ENCODE measurements around the gene ZFAND2A. TPM values are rescaled to one million over a fixed set of nuclear protein-coding genes. Genes with fewer than 3 reads are reported as not detected.
"Not testable (repeated sequence)": the region's sequence is repeated elsewhere in the genome, so short reads cannot be mapped to it uniquely, and the experiment has no call there.

The ZFAND2A gene
- total RNA-seq, 6 experiments from 2014 or later, result 24.3 to 43.1 (median 31.8) TPM

DNA sequence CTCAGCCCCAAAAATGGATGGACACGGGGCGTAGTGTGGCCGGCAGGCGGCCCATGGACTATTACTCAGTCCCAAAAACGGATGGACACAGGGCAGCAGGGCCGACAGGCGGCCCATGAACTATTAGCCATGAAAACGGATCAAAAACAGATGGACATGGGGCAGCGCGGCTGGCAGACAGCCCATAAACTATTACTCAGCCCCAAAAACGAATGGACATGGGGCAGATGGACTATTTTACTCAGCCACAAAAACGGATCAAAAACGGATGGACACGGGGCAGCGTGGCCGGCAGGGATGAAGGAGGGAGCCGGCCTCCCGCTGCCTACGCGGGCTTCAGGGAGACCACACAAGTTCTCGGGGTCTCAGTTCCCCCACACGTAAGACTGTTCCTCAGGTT is 39.2 kb downstream of the ZFAND2A start:
- DNase-seq (no peak), ATAC-seq (no peak)
- Histone ChIP-seq H3K4me1 (peaks cover 0 to 6% (median 0%) of the 10 kb centered on the region in 4 donors), H3K9me3 (no peaks in the 10 kb centered on the region), H3K27ac (no peak overlapping the region), H3K36me3 (no peaks in the 10 kb centered on the region), H3K4me3 (no peak overlapping the region), H3K27me3 (no peaks in the 10 kb centered on the region)
- 96% methylated on average over 11 of the region's 22 CpGs for WGBS (ENCODE audit: insufficient coverage, low coverage, low lambda C conversion rate, missing lambda C conversion rate)
- TF ChIP-seq, protein P1, sequence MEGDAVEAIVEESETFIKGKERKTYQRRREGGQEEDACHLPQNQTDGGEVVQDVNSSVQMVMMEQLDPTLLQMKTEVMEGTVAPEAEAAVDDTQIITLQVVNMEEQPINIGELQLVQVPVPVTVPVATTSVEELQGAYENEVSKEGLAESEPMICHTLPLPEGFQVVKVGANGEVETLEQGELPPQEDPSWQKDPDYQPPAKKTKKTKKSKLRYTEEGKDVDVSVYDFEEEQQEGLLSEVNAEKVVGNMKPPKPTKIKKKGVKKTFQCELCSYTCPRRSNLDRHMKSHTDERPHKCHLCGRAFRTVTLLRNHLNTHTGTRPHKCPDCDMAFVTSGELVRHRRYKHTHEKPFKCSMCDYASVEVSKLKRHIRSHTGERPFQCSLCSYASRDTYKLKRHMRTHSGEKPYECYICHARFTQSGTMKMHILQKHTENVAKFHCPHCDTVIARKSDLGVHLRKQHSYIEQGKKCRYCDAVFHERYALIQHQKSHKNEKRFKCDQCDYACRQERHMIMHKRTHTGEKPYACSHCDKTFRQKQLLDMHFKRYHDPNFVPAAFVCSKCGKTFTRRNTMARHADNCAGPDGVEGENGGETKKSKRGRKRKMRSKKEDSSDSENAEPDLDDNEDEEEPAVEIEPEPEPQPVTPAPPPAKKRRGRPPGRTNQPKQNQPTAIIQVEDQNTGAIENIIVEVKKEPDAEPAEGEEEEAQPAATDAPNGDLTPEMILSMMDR (IDR thresholded peaks at IDR 0.05), result no peak
- no peak for TF ChIP-seq POLR2A (IDR thresholded peaks at IDR 0.05)
- intact Hi-C loops (cut with DNase I), result loop anchor here (5.0 kb wide), 2 partner anchors 33 to 38 kb away; partner anchors contain the start of gene GPER1 (in 1 of the 2)

DNA sequence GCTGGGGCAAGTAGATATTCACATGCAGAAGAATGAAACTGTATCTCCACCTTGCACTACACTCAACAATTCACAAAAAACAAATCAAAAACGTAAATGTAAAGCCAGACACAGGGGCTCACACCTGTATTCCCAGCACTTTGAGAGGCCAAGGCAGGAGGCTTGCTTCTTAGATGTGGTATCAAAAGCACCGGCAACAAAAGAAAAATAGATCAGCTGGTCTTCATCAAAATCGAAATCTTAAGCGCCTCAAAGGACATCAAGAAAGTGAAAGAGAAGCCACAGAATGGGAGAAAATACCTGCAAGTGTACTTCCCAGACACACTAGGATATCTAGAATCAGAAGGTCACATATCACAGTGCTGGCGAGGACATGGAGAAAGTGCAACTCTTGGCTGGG is 40.8 kb downstream of the ZFAND2A start:
- 82% methylated on average over 5 of the region's 5 CpGs for WGBS (ENCODE audit: insufficient coverage, low coverage, low lambda C conversion rate, missing lambda C conversion rate)
- H3K4me1 ChIP-seq, result peaks cover 0 to 5% (median 0%) of the 10 kb centered on the region in 4 donors
- ATAC-seq (no peak), DNase-seq (no peak)
- no peak for TF ChIP-seq POLR2A (IDR thresholded peaks at IDR 0.05)
- TF ChIP-seq, protein P1 (IDR thresholded peaks at IDR 0.05), result no peak
- H3K27ac ChIP-seq, result no peak overlapping the region
- H3K36me3 ChIP-seq, result no peaks in the 10 kb centered on the region
- no peak overlapping the region for H3K4me3 ChIP-seq
- no peaks in the 10 kb centered on the region for H3K27me3 ChIP-seq
- intact Hi-C loops (cut with DNase I), result no loop called here
- H3K9me3 ChIP-seq, result no peaks in the 10 kb centered on the region

DNA sequence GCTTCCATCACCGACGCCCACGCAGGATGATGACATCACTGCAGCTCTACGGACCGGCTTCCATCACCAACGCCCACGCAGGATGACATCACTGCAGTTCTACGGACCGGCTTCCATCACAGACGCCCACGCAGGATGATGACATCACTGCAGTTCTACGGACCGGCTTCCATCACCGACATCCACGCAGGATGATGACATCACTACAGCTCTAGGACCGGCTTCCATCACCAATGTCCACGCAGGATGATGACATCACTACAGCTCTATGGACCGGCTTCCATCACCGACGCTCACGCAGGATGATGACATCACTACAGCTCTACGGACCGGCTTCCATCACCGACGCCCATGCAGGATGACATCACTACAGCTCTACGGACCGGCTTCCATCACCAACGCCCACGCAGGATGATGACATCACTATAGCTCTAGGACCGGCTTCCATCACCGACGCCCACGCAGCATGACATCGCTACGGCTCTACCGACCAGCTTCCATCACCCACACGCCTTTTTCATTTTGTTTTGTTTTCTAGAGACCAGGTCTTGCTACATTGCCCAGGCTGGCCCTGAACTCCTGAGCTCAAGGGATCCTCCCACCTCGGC is 42.6 kb downstream of the ZFAND2A start:
- ATAC-seq, result no peak

DNA sequence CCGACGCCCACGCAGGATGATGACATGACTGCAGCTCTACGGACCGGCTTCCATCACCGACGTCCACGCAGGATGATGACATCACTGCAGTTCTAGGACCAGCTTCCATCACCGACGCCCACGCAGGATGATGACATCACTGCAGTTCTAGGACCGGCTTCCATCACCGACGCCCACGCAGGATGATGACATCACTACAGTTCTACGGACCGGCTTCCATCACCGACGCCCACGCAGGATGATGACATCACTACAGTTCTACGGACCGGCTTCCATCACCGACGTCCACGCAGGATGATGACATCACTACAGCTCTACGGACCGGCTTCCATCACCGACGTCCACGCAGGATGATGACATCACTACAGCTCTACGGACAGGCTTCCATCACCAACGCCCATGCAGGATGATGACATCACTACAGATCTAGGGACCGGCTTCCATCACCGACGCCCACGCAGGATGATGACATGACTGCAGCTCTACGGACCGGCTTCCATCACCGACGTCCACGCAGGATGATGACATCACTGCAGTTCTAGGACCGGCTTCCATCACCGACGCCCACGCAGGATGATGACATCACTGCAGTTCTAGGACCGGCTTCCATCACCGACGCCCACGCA is 43.5 kb downstream of the ZFAND2A start:
- H3K4me3 ChIP-seq; ATAC-seq; H3K4me1 ChIP-seq; H3K27ac ChIP-seq; intact Hi-C loops (cut with DNase I); H3K27me3 ChIP-seq; H3K36me3 ChIP-seq; H3K9me3 ChIP-seq; DNase-seq: not testable (repeated sequence)
- WGBS (ENCODE audit: insufficient coverage, low coverage, low lambda C conversion rate, missing lambda C conversion rate), result 97% methylated on average over 5 of the region's 49 CpGs

More for the DNA sequence above, 42.6 kb downstream of the ZFAND2A start:
- no peaks in the 10 kb centered on the region for H3K4me1 ChIP-seq
- no peak overlapping the region for H3K27ac ChIP-seq
- 90% methylated on average over 26 of the region's 38 CpGs for WGBS (ENCODE audit: insufficient coverage, low coverage, low lambda C conversion rate, missing lambda C conversion rate)
- no peak overlapping the region for H3K4me3 ChIP-seq
- H3K36me3 ChIP-seq, result no peaks in the 10 kb centered on the region
- TF ChIP-seq, protein P1 (IDR thresholded peaks at IDR 0.05), result no peak
- TF ChIP-seq POLR2A (IDR thresholded peaks at IDR 0.05), result no peak
- intact Hi-C loops (cut with DNase I), result no loop called here
- no peaks in the 10 kb centered on the region for H3K9me3 ChIP-seq
- no peak for DNase-seq
- H3K27me3 ChIP-seq, result no peaks in the 10 kb centered on the region

DNA sequence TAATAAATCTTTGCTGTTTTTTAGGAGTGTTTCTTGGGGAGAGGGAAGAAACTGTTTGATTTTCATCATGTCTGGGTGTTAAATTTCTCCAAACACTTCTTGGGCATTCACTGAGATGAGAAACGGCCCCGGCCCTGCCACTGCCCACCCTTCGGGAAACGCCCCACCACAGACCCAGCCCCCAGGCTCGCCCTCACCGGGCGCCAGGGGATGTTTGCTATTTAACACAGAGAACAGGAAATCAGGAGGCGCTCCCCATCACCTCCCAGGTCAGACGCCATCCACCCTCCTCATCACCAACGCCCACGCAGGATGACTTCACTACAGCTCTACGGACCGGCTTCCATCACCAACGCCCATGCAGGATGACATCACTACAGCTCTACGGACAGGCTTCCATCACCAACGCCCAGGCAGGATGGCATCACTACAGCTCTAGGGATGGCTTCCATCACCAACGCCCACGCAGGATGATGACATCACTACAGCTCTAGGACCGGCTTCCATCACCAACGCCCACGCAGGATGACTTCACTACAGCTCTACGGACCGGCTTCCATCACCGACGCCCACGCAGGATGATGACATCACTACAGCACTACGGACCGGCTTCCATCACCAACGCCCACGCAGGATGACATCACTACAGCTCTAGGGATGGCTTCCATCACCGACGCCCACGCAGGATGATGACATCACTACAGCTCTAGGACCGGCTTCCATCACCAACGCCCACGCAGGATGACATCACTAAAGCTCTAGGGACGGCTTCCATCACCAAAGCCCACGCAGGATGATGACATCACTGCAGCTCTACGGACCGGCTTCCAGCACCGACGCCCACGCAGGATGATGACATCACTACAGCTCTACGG is 44.6 kb downstream of the ZFAND2A start:
- 94% methylated on average over 20 of the region's 44 CpGs for WGBS (ENCODE audit: insufficient coverage, low coverage, low lambda C conversion rate, missing lambda C conversion rate)
- H3K36me3 ChIP-seq; H3K27ac ChIP-seq; H3K4me3 ChIP-seq; H3K27me3 ChIP-seq; intact Hi-C loops (cut with DNase I); H3K9me3 ChIP-seq; ATAC-seq; H3K4me1 ChIP-seq: not testable (repeated sequence)
- peak in 1 of 3 donors; percentile 26 for DNase-seq

Measured in right lobe of liver (tissue), 6 donors.